NCI-H82 treated with DMSO at 0.1 percent for 48 hours (cell line): ENCODE data around the gene RNF43.

ENCODE experiments used
- DNase-seq: peaks from one replicate; lab custom pipeline; 2025; ENCODE audit not compliant: unreplicated experiment; lab: John Stamatoyannopoulos, UW

Gene RNF43

GRCh38 chr17:58382872-58383242 is 34.5 kb downstream of the RNF43 start:
- no peak for DNase-seq

DNA sequence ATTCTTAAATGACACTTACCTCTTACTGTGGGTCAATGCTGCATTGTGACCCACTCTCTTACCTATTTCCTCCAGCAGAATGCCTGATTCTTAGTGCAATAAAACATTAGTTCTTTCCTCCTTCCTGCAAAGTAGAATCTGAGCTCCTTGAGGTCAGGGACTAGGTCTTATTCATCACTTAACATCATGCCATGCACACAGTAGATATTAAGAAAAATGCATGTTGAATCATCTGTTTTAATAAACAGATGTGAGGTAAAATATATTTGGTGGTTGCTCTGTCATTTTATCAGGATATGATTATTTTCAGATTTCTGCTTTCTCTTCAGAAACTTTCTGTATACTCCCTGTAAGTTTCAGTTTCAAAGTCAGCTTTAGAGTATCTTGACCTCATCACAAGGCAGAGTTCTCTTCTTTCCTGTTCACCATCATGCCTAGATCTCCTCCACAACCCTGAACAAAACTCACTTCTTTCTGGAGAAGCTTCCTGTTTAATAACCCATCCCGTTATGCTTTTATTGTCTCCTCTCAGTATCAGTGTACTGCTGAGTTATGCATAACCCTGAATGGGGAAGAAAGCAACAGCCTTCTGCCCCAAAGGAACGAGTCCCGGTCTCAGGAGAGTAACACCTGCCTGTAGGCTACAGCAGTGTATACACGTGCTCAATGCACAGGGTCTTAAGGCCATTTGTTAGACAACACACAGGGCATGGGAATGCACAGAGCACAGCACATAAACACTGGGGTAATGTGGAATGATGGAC is 35.0 kb downstream of the RNF43 start:
- no peak for DNase-seq

- DNase-seq = no peak
Observed at GRCh38 chr17:58381124-58382035, 36.0 kb downstream of the RNF43 start.

DNA sequence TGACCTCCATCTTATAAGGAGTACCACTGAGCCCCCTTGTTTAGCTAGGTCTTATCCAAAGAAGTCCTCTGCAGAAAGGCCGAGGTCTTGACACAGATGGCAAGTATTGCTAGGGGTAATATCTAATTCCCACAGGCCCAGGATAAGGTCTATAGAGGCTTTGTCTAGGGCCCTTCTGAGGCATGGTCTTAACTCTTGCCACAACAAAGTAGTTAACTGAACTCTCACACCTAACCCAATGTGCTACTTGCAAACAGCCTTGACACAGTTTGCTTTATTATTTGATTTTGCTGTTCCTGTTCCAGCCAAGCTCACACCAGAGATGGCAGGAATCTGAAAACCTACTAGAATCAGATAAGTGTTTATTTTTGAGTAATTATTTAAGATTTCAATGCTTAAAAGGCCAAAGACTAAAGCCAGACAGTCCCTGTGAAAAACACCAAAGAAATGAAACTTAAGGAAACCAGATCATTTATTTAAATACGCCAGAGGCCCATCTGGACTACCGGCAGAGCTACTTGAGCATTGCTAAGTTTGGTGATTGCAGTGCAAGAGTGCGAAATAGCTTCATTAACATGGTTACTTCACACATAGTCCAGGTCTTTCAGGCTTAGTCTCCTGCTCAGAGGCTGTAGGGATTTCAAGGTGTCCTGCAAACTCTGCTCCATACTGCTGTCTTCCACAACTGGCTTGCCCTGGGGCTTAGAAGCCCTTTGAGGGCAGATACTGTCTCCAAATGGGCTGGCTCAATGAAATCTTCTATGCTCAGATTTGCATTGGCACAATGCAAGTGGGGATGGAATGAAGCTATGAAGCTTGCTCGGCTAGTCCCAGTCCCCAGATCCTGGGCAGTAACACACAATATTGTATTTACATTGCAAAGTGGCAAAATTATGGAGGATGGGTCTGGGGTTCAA is 36.9 kb downstream of the RNF43 start:
- no peak for DNase-seq

- DNase-seq = no peak
Observed at GRCh38 chr17:58379511-58379824, 37.9 kb downstream of the RNF43 start.

DNA sequence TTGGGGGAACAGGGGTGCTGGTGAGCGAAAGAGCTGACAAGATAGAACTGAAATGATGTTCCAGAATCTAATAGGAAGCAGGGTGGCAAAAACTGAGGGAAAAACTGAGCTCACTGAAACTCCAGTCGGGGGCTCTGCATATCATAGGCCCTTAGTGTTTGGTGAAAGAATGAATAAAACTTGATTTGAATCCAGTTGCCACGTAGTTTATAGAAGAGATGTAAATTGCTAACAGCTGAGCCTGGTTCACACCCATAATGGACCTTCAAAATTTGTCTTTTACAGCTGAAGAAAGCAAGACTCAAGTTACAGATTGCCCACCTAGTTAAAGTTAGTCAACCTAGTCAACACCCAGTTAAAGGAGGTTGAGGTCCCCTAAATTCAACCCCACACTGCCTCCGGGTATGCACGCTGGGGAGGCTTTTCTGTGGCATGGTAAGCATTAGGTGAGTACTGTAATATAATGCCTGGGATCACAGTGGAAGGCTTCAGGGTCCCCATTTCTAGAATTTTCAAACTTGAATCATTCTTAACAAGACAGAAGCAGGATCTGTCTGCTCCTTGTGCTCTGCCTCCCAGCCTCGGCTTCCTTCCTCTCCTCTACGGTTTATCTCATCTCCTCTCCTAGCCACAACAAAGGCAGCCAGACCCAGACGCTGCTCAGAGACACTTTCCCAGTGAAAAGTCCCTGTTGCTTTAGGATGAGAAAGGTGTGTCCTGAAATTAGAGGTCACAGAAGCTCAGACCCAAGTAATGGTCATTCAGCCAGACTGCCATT is 38.4 kb downstream of the RNF43 start:
- no peak for DNase-seq

DNA sequence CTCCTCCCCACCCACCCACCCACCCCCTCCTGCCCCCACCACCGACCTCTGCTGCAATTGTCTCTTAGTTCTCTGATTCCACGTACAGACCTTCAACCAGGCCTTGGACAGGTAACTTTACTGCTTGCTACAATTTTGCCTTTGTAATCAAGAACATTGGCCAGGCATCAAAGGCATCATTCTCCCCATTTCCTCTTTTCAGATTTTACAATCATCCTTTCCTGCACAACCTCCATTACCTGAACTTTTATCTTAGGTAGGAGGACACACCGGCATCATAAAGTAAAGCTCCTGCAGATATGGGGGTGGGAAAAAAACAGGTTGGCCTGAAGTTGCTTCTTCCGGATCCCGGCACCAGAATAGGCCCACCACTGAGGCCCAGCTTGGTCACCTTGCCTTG is 39.7 kb downstream of the RNF43 start:
- DNase-seq = no peak

DNA sequence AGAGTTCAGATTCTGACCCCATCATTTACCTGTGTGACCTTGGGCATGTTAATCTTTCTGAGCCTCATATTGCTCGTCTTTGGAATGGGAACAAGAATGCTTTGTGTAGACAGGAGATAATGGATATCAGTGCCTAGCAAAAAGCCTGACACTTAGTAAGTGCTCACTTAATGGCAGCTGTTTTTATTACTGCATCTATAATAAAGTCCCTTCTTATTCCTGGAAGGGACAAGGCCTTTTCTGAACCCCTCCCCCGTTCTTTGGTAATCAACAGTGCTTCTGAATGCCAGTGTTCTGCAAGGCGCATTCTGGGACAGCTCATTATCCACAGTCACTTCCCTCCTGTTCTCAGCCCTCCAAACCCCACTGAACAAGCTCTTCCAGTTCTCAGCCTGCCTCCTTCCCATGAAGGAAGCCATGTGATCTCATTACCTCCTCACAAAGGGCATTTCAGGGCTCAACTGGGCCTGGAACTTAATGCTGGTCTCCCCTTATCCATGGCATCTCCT is 40.2 kb downstream of the RNF43 start:
- no peak for DNase-seq

DNA sequence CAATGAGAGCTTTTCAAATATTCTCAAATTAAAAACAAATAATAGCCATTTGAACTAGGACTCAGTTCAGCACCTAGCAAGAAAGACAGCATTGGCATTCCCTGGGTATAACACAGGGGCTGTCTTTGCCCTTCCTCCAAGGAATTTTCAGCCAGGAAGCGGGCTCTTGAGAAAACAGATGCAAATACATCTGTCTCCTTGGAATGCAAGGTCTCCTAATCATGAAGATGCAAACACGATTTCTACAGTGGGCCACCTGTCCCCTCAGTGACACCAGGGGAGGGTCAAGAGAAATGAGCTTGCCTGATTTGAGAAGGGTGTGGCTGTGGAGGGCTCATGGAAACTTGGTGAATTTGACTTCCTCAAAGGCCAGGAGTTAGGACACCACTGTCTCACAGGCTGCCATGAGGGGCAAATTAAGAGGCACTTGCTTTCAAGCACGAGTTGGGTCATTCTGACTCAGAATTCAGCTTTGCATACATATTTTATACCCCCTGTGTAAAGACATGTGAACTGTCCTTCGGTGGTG is 40.8 kb downstream of the RNF43 start:
- DNase-seq = no peak

DNA sequence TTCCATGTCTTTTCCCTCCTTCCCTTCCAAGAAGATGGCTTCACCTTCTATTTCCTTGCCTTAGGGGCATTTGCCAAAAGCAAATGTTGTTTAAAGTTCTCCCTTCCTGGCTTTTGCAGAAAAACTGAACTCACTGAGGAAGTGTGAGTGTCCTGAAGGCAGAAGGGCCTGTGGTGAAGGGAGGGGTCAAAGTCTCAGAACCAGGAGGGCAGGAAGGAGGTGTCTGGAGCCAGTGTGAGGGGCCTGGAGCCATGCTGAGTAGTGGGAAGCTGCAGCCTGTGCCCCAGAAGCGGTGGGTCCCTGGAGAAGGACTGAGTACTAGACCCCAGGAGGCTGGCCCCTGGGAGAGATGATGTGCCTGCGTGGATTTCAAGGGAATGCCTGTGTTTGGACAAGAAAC is 41.5 kb downstream of the RNF43 start:
- DNase-seq = no peak

GRCh38 chr17:58375256-58375655 is 42.1 kb downstream of the RNF43 start:
- DNase-seq = no peak

GRCh38 chr17:58373923-58374322 is 43.4 kb downstream of the RNF43 start:
- no peak for DNase-seq

GRCh38 chr17:58373003-58373402 is 44.3 kb downstream of the RNF43 start:
- DNase-seq = no peak

DNA sequence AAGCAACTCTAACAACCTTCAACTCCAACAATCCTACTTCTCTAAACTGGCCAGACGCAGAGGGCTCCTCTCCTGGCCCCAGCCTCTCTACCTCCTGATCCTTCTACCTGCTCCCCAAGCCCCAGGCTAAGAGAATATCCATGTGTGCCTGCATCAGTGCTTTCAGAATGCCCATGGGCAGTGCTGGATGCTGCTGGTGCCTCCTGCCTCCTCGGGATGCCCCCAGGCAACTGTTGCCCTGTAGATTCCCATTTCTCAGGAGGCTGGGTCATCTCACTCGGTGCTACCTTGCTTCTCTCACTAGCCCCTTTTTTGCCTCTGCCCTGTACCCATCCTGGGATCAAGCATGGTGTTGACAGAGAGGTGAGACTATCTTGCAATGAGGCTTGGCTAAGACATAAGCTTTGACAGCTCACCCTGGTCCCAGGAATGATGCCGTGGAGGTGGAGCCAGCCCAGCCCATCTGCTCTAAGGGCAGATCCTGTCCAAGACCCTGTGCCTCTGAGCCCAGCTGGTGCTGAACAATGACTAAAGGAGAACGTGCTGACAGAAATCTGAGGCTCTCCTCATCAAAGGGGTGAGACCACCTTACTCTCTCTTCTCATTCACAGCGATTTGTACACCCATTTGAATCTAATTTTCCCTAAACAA is 45.9 kb downstream of the RNF43 start:
- DNase-seq = no peak

GRCh38 chr17:58370716-58371115 is 46.6 kb downstream of the RNF43 start:
- DNase-seq = no peak

DNA sequence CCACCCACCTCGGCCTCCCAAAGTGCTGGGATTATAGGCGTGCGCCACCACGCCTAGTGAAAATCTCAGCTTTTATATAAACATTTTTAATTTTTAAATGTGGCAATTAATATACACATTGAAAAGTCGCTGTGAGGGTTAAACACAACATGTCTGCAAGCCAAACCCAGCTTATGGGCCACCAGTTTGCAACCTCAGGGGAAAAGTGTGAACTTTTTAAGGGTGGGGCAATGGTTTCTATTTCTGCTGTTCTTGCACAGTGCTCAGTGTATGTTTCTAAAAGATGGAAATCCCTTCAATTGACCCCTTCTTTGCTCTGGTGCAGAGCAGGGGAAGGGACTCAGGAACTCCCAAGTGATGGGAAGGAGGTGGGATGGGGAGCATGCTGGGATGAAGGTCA is 47.0 kb downstream of the RNF43 start:
- no peak for DNase-seq

- DNase-seq = no peak
Observed at GRCh38 chr17:58369214-58370031, 47.9 kb downstream of the RNF43 start.

DNA sequence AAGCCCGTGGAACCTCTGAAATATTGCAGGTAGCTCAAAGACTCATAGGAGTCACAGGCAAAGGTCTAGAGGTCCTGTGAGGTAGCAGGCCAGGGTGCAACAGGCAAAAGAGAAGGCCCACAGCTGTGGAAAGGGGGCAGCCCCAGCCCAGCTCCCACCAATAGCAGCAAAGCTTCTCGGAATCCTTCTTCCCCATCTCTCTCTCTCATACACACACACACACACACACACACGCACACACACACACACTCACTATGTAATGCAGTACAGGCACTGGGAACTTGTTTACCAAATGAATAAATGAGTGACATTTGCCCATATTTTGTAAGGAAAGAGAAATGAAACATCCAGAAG is 48.5 kb downstream of the RNF43 start:
- DNase-seq = no peak
